Left forelimb (tissue), 1 donor: ENCODE measurements around the gene ANKRD50.

Source experiments
- DNase-seq: peaks from one replicate; pipeline ENCODE4 v3.0.0-alpha.2; 2018; ENCODE audit warnings: low spot score

Gene ANKRD50

GRCh38 chr4:124633285-124633941, 79.1 kb downstream of the ANKRD50 start:
- DNase-seq: no peak

- DNase-seq: no peak
Measured at GRCh38 chr4:124632439-124632838, 80.1 kb downstream of the ANKRD50 start.

- DNase-seq: no peak
Measured at GRCh38 chr4:124631760-124632159, 80.8 kb downstream of the ANKRD50 start.

GRCh38 chr4:124629681-124630080, 82.9 kb downstream of the ANKRD50 start:
- DNase-seq: no peak
